Measurements from ENCODE around the gene ZNF488.

Gene ZNF488

GRCh38 chr10:47359101-47359500 is 25.0 kb downstream of the ZNF488 start:
- no peak for DNase-seq (ENCODE audit: insufficient read length, low spot score)
- no peak for TF ChIP-seq CTCF (IDR thresholded peaks at IDR 0.05; ENCODE audit: insufficient read depth, missing control alignments)
- no peak for FAIRE-seq

DNA sequence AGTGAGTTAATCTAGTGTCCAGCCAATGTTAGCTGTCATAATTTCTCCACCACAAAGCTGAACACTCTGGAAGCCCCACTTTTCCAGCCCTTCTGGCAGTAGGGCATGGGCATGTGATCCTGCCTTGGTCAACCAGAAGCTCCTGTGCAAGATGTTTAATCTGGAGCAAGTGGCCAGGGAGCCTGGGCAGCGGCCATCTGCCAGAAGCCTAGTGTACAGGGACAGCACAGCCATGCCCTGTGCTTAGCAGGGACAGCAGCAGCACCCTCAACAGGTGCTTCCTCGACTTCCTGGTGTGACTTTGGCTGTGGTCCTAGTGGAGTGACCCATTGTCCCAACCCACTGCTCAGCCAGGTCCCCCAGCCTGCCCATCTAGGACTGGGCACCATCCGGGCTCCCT is 25.6 kb downstream of the ZNF488 start:
- FAIRE-seq (no peak), DNase-seq (ENCODE audit: insufficient read length, low spot score) (no peak)
- TF ChIP-seq CTCF (IDR thresholded peaks at IDR 0.05; ENCODE audit: insufficient read depth, missing control alignments): no peak

- TF ChIP-seq CTCF (IDR thresholded peaks at IDR 0.05; ENCODE audit: insufficient read depth, missing control alignments): no peak
- FAIRE-seq (no peak), DNase-seq (ENCODE audit: insufficient read length, low spot score) (no peak)
Measured at GRCh38 chr10:47357911-47358310, 26.2 kb downstream of the ZNF488 start.

DNA sequence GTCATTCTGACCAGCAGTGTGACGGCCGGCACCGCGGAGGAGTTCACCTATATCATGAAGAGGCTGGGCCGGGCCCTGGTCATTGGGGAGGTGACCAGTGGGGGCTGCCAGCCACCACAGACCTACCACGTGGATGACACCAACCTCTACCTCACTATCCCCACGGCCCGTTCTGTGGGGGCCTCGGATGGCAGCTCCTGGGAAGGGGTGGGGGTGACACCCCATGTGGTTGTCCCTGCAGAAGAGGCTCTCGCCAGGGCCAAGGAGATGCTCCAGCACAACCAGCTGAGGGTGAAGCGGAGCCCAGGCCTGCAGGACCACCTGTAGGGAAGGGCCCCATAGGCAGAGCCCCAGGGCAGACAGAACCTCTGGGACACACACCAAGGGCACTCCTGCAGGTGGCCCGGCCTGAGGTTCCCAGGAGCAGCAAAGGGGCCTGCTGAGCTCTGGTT is 26.9 kb downstream of the ZNF488 start:
- no peak for FAIRE-seq
- TF ChIP-seq CTCF (IDR thresholded peaks at IDR 0.05; ENCODE audit: insufficient read depth, missing control alignments): no peak
- no peak for DNase-seq (ENCODE audit: insufficient read length, low spot score)

- DNase-seq (ENCODE audit: insufficient read length, low spot score): no peak
- FAIRE-seq: no peak
- TF ChIP-seq CTCF (IDR thresholded peaks at IDR 0.05; ENCODE audit: insufficient read depth, missing control alignments): no peak
Measured at GRCh38 chr10:47356708-47357107, 27.4 kb downstream of the ZNF488 start.

DNA sequence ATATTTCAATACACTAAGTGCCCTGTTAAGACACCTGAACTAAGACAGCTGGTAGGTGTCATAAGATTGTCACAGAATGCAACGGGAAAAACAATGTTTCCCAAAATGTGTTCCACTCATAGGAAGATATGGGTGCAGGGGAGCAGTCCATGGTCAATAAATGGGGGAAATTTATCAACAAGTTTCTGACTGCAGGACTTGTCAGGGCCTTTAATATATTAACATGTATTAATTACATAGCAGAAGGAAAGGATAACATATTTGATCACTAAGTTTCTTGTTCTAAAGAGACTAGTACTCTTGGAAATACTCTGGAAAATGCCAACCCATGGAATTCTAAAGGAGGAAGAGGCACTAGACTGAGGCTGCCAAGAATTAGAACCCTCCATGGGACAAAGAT is 29.2 kb downstream of the ZNF488 start:
- no peak for FAIRE-seq
- no peak for TF ChIP-seq CTCF (IDR thresholded peaks at IDR 0.05; ENCODE audit: insufficient read depth, missing control alignments)
- no peak for DNase-seq (ENCODE audit: insufficient read length, low spot score)

DNA sequence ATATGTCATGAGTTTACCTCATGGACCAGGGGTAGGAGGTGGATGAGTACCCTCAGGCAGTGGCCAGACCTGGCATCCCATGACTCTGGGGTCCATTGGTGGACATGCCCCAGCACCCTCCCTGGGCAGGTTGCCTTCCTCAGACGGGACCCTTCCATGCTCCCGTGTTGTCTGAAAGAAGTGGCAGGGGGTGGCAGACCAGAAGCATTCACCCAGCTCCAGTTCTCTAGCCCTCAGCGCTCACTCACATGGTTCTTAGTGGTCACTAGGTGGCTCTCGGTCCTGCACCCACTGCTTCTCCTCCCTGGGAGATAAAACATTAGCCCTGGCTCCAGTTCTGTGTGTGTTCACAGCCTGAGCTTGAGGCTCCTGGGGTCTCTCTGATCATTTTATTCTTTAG is 29.9 kb downstream of the ZNF488 start:
- no peak for DNase-seq (ENCODE audit: insufficient read length, low spot score)
- TF ChIP-seq CTCF (IDR thresholded peaks at IDR 0.05; ENCODE audit: insufficient read depth, missing control alignments): no peak
- no peak for FAIRE-seq

All from D721Med (cell line).